ENCODE measurements around the gene RPL13. TPM values are rescaled to one million over a fixed set of nuclear protein-coding genes. Genes with fewer than 3 reads are reported as not detected.

Gene RPL13
- total and polyA plus RNA-seq, 7 experiments from 2014 or later = 2,239 to 8,810 (median 5,354) TPM

DNA sequence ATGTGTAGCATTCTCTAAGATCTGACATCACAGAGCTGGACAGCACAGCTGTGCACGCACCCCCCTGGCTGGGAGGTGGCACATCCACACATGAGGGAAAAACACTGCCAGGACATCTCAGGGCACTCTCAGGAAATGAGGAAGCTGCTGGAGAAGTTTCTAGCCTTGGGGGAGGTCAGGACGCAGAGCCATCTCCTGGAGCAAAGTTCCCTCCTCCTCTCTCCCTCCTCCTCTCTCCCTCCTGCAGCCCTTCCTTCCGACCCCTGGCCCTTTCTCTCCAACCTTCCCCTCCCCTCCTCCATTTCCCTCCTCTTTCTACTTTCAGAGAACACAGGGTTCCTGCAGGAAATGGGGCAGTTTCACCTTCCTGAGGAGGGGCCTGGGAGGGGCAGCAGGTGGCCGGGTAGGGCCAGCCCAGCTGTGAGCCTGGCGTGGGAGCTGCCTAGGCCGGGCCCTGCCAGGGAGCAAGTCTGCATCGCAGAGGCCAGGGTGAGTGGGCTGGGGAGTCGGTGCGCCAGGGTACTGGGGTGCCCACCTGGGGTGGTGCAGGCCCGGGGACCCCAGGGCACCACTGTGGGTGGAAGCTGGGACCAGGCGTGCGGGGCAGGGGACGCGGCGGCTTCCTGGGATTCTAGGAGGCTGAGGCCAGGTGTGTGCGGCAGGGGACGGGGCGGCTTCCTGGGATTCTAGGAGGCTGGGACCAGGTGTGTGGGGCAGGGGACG is 52.9 kb downstream of the RPL13 start, which contains the start of gene DPEP1:
Gene DPEP1, plus strand, starts transcription at position 412 of the 723 bp plus-strand sequence. CDS start 16,769 bp downstream, outside the sequence.
- Histone ChIP-seq H3K4me3 (ENCODE audit: low read length) (no peak within 1 kb of the TSS), H3K4me1 (ENCODE audit: control insufficient read depth in 2 of 2, insufficient read depth in 2 of 2, low read length in 2 of 2) (peaks cover 0 to 10% of the 10 kb centered on the region in 2 donors), H3K36me3 (ENCODE audit: control insufficient read depth in 2 of 3, insufficient read depth in 3 of 3, low read length in 3 of 3) (no peaks in the 10 kb centered on the region), H3K9me3 (ENCODE audit: control insufficient read depth in 2 of 3, low read length in 3 of 3) (no peaks in the 10 kb centered on the region), H3K27me3 (ENCODE audit: control insufficient read depth in 2 of 2, insufficient read depth in 2 of 2, low read length in 2 of 2) (no peaks in the 10 kb centered on the region), H3K27ac (ENCODE audit: low read depth, low read length) (no peak within 1 kb of the TSS)
- ATAC-seq (no peak), DNase-seq (no peak)
- intact Hi-C loops (cut with micrococcal nuclease) = no loop called here
- ChIA-PET CTCF (no interaction called here), POLR2A (no interaction called here)
- peaks cover 0 to 8% (median 0%) of the 10 kb centered on the region in 11 donors for H3K9me3 Mint-ChIP-seq
- peaks cover 0 to 4% (median 0%) of the 10 kb centered on the region in 5 donors for H3K36me3 Mint-ChIP-seq
- H3K27ac Mint-ChIP-seq = peak within 1 kb of the TSS in 2 of 9 donors; percentile 1 to 53
- no peak within 1 kb of the TSS for H3K4me3 Mint-ChIP-seq
- H3K27me3 Mint-ChIP-seq = peaks cover 0 to 5% (median 0%) of the 10 kb centered on the region in 5 donors
- H3K4me1 Mint-ChIP-seq = peaks cover 6 to 23% (median 17%) of the 10 kb centered on the region in 7 donors

DNA sequence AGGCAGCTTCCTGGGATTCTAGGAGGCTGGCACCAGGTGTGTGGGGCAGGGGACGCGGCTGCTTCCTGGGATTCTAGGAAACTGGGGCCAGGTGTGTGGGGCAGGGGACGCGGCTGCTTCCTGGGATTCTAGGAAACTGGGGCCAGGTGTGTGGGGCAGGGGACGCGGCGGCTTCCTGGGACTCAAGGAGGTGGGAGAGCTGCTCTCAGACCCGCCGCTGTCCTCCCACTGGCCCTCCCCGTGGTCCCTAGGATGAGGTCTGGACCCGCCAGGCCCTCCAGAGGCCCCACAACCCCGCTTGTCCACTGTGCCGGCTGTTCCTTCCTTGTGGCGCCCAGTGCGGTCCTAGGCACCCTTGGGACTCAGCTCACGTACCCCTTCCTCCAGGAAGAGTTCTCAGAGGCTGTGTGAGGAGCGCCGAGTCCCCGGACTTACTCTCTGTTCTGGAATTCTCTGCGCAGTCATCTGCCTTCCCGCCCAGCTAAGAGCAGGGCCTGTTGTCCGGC is 53.5 kb downstream of the RPL13 start:
- Histone ChIP-seq H3K27ac (ENCODE audit: low read depth, low read length) (no peak overlapping the region), H3K4me3 (ENCODE audit: low read length) (no peak overlapping the region), H3K36me3 (ENCODE audit: control insufficient read depth in 2 of 3, insufficient read depth in 3 of 3, low read length in 3 of 3) (no peaks in the 10 kb centered on the region), H3K27me3 (ENCODE audit: control insufficient read depth in 2 of 2, insufficient read depth in 2 of 2, low read length in 2 of 2) (no peaks in the 10 kb centered on the region), H3K4me1 (ENCODE audit: control insufficient read depth in 2 of 2, insufficient read depth in 2 of 2, low read length in 2 of 2) (peaks cover 0 to 10% of the 10 kb centered on the region in 2 donors), H3K9me3 (ENCODE audit: control insufficient read depth in 2 of 3, low read length in 3 of 3) (no peaks in the 10 kb centered on the region)
- CTCF ChIA-PET = no interaction called here
- ATAC-seq (no peak), DNase-seq (no peak)
- POLR2A ChIA-PET = interaction anchor here (1.2 kb wide), 1 partner anchor 80 kb away, joined by 5 read pairs; no protein-coding TSS in a partner anchor
- no peak overlapping the region for H3K27ac Mint-ChIP-seq
- H3K36me3 Mint-ChIP-seq = peaks cover 0 to 4% (median 0%) of the 10 kb centered on the region in 5 donors
- H3K9me3 Mint-ChIP-seq = peaks cover 0 to 8% (median 0%) of the 10 kb centered on the region in 11 donors
- intact Hi-C loops (cut with micrococcal nuclease) = no loop called here
- H3K4me1 Mint-ChIP-seq = peaks cover 6 to 23% (median 17%) of the 10 kb centered on the region in 7 donors
- no peak overlapping the region for H3K4me3 Mint-ChIP-seq
- peaks cover 0 to 5% (median 0%) of the 10 kb centered on the region in 5 donors for H3K27me3 Mint-ChIP-seq

Other genes starting within 250 kb of the RPL13 start
- gene ANKRD11, start 70.1 kb upstream of the RPL13 start, total RNA-seq = 100 to 1,000 TPM; 178 to 254 (median 240) TPM
- gene ANKRD11, start 70.1 kb upstream of the RPL13 start, polyA plus RNA-seq = 10 to 100 TPM in 1 of 2 donors, 1 to 10 TPM in 1; 8.7 to 28.4 TPM
- 100 to 1,000 TPM; 129 to 181 (median 170) TPM for gene SPG7, start 52.3 kb upstream of the RPL13 start, total RNA-seq
- 10 to 100 TPM; 48.6 to 56.6 TPM for gene SPG7, start 52.3 kb upstream of the RPL13 start, polyA plus RNA-seq
- 1 to 10 TPM in 1 of 5 experiments, under 1 TPM in 1, not detected in 3; 0.39 to 5.2 TPM for gene CPNE7, start 15.1 kb downstream of the RPL13 start, total RNA-seq
- gene CPNE7, start 15.1 kb downstream of the RPL13 start, polyA plus RNA-seq = not detected
- gene DPEP1, start 53.0 kb downstream of the RPL13 start, total RNA-seq = not detected
- not detected for gene DPEP1, start 53.0 kb downstream of the RPL13 start, polyA plus RNA-seq
- gene CHMP1A, start 97.0 kb downstream of the RPL13 start, total RNA-seq = 10 to 100 TPM; 64.4 to 99.0 (median 65.9) TPM
- gene CHMP1A, start 97.0 kb downstream of the RPL13 start, polyA plus RNA-seq = 10 to 100 TPM; 54.7 to 61.6 TPM
- gene SPATA33, start 97.2 kb downstream of the RPL13 start, total RNA-seq = 10 to 100 TPM in 2 of 5 experiments, 1 to 10 TPM in 3; 6.4 to 17.0 (median 7.9) TPM
- 1 to 10 TPM; 2.4 to 2.6 TPM for gene SPATA33, start 97.2 kb downstream of the RPL13 start, polyA plus RNA-seq
- gene CDK10, start 126.0 kb downstream of the RPL13 start, total RNA-seq = 100 to 1,000 TPM in 3 of 5 experiments, 10 to 100 TPM in 2; 91.5 to 150 (median 102) TPM
- 10 to 100 TPM; 32.8 to 68.4 TPM for gene CDK10, start 126.0 kb downstream of the RPL13 start, polyA plus RNA-seq
- 10 to 100 TPM in 3 of 5 experiments, 1 to 10 TPM in 2; 8.4 to 32.2 (median 12.0) TPM for gene SPATA2L, start 141.0 kb downstream of the RPL13 start, total RNA-seq
- gene SPATA2L, start 141.0 kb downstream of the RPL13 start, polyA plus RNA-seq = 10 to 100 TPM in 1 of 2 donors, 1 to 10 TPM in 1; 7.0 to 12.4 TPM
- gene VPS9D1, start 160.2 kb downstream of the RPL13 start, total RNA-seq = 10 to 100 TPM; 11.2 to 28.9 (median 13.3) TPM
- gene VPS9D1, start 160.2 kb downstream of the RPL13 start, polyA plus RNA-seq = 1 to 10 TPM in 1 of 2 donors, under 1 TPM in 1; 0.93 to 1.5 TPM
- 100 to 1,000 TPM in 4 of 5 experiments, 10 to 100 TPM in 1; 75.4 to 160 (median 137) TPM for gene ZNF276, start 160.9 kb downstream of the RPL13 start, total RNA-seq
- 10 to 100 TPM; 17.0 to 65.1 TPM for gene ZNF276, start 160.9 kb downstream of the RPL13 start, polyA plus RNA-seq

Measured in naive thymus-derived CD4-positive, alpha-beta T cell (primary cell).